ENCODE measurements around the gene PTPRG. TPM values are rescaled to one million over a fixed set of nuclear protein-coding genes. Genes with fewer than 3 reads are reported as not detected.

The PTPRG gene
- total RNA-seq, 2 experiments from 2014 or later = 0.24 to 0.37 TPM

GRCh38 chr3:62090519-62090918 is 529.1 kb downstream of the PTPRG start:
- Mint-ChIP-seq H3K27ac (no peak overlapping the region), H3K9me3 (no peaks in the 10 kb centered on the region)
- intact Hi-C loops (cut with micrococcal nuclease) = no loop called here

GRCh38 chr3:62093025-62093424 is 531.7 kb downstream of the PTPRG start:
- DNase-seq = no peak
- H3K36me3 Mint-ChIP-seq (ENCODE audit: low read depth) = no peaks in the 10 kb centered on the region
- intact Hi-C loops (cut with micrococcal nuclease) = no loop called here
- H3K9me3 Mint-ChIP-seq = no peaks in the 10 kb centered on the region
- no peak overlapping the region for H3K27ac Mint-ChIP-seq
- CTCF ChIA-PET = no interaction called here
- no peaks in the 10 kb centered on the region for H3K4me1 Mint-ChIP-seq (ENCODE audit: low read depth)
- no peak overlapping the region for H3K4me3 Mint-ChIP-seq
- H3K27me3 Mint-ChIP-seq (ENCODE audit: low read depth) = no peaks in the 10 kb centered on the region

More at GRCh38 chr3:62090519-62090918, 529.1 kb downstream of the PTPRG start:
- CTCF ChIA-PET = no interaction called here
- Mint-ChIP-seq H3K27me3 (ENCODE audit: low read depth) (no peaks in the 10 kb centered on the region), H3K4me3 (no peak overlapping the region), H3K4me1 (ENCODE audit: low read depth) (no peaks in the 10 kb centered on the region), H3K36me3 (ENCODE audit: low read depth) (no peaks in the 10 kb centered on the region)
- DNase-seq = no peak

GRCh38 chr3:62094461-62094860 is 533.1 kb downstream of the PTPRG start:
- no peaks in the 10 kb centered on the region for H3K4me1 Mint-ChIP-seq (ENCODE audit: low read depth)
- no peaks in the 10 kb centered on the region for H3K36me3 Mint-ChIP-seq (ENCODE audit: low read depth)
- H3K27ac Mint-ChIP-seq = no peak overlapping the region
- no peak for DNase-seq
- H3K4me3 Mint-ChIP-seq = no peak overlapping the region
- H3K27me3 Mint-ChIP-seq (ENCODE audit: low read depth) = no peaks in the 10 kb centered on the region
- no peaks in the 10 kb centered on the region for H3K9me3 Mint-ChIP-seq
- CTCF ChIA-PET = no interaction called here
- intact Hi-C loops (cut with micrococcal nuclease) = no loop called here

- CTCF ChIA-PET = no interaction called here
- no peak overlapping the region for H3K27ac Mint-ChIP-seq
- intact Hi-C loops (cut with micrococcal nuclease) = no loop called here
- DNase-seq = no peak
- H3K9me3 Mint-ChIP-seq = no peaks in the 10 kb centered on the region
- H3K36me3 Mint-ChIP-seq (ENCODE audit: low read depth) = no peaks in the 10 kb centered on the region
- H3K27me3 Mint-ChIP-seq (ENCODE audit: low read depth) = no peaks in the 10 kb centered on the region
- H3K4me3 Mint-ChIP-seq = no peak overlapping the region
- no peaks in the 10 kb centered on the region for H3K4me1 Mint-ChIP-seq (ENCODE audit: low read depth)
These were observed 533.7 kb downstream of the PTPRG start for GRCh38 chr3:62095080-62095479.

- Mint-ChIP-seq H3K4me1 (ENCODE audit: low read depth) (no peaks in the 10 kb centered on the region), H3K9me3 (no peaks in the 10 kb centered on the region), H3K36me3 (ENCODE audit: low read depth) (no peaks in the 10 kb centered on the region), H3K4me3 (no peak overlapping the region), H3K27me3 (ENCODE audit: low read depth) (no peaks in the 10 kb centered on the region), H3K27ac (no peak overlapping the region)
- DNase-seq = no peak
- intact Hi-C loops (cut with micrococcal nuclease) = no loop called here
- CTCF ChIA-PET = no interaction called here
These were observed 534.4 kb downstream of the PTPRG start for GRCh38 chr3:62095756-62096155.

GRCh38 chr3:62096521-62096920 is 535.1 kb downstream of the PTPRG start:
- intact Hi-C loops (cut with micrococcal nuclease) = no loop called here
- Mint-ChIP-seq H3K4me1 (ENCODE audit: low read depth) (no peaks in the 10 kb centered on the region), H3K27me3 (ENCODE audit: low read depth) (no peaks in the 10 kb centered on the region), H3K36me3 (ENCODE audit: low read depth) (no peaks in the 10 kb centered on the region), H3K4me3 (no peak overlapping the region), H3K9me3 (no peaks in the 10 kb centered on the region), H3K27ac (no peak overlapping the region)
- CTCF ChIA-PET = no interaction called here
- DNase-seq = no peak

- intact Hi-C loops (cut with micrococcal nuclease) = no loop called here
- DNase-seq = no peak
- CTCF ChIA-PET = no interaction called here
- no peak overlapping the region for H3K4me3 Mint-ChIP-seq
- H3K4me1 Mint-ChIP-seq (ENCODE audit: low read depth) = no peaks in the 10 kb centered on the region
- H3K27ac Mint-ChIP-seq = no peak overlapping the region
- no peaks in the 10 kb centered on the region for H3K9me3 Mint-ChIP-seq
- no peaks in the 10 kb centered on the region for H3K27me3 Mint-ChIP-seq (ENCODE audit: low read depth)
- no peaks in the 10 kb centered on the region for H3K36me3 Mint-ChIP-seq (ENCODE audit: low read depth)
These were observed 535.8 kb downstream of the PTPRG start for GRCh38 chr3:62097121-62097520.

- no peak for DNase-seq
- H3K36me3 Mint-ChIP-seq (ENCODE audit: low read depth) = no peaks in the 10 kb centered on the region
- H3K4me3 Mint-ChIP-seq = no peak overlapping the region
- H3K4me1 Mint-ChIP-seq (ENCODE audit: low read depth) = no peaks in the 10 kb centered on the region
- H3K27ac Mint-ChIP-seq = no peak overlapping the region
- CTCF ChIA-PET = no interaction called here
- intact Hi-C loops (cut with micrococcal nuclease) = no loop called here
- no peaks in the 10 kb centered on the region for H3K9me3 Mint-ChIP-seq
- H3K27me3 Mint-ChIP-seq (ENCODE audit: low read depth) = no peaks in the 10 kb centered on the region
These were observed 537.4 kb downstream of the PTPRG start for GRCh38 chr3:62098646-62099365.

- Mint-ChIP-seq H3K9me3 (no peaks in the 10 kb centered on the region), H3K27ac (no peak overlapping the region), H3K4me1 (ENCODE audit: low read depth) (no peaks in the 10 kb centered on the region), H3K4me3 (no peak overlapping the region), H3K36me3 (ENCODE audit: low read depth) (no peaks in the 10 kb centered on the region), H3K27me3 (ENCODE audit: low read depth) (no peaks in the 10 kb centered on the region)
- CTCF ChIA-PET = no interaction called here
- intact Hi-C loops (cut with micrococcal nuclease) = no loop called here
- DNase-seq = no peak
These were observed 539.1 kb downstream of the PTPRG start for GRCh38 chr3:62100282-62100989.

- Mint-ChIP-seq H3K27ac (no peak overlapping the region), H3K4me1 (ENCODE audit: low read depth) (no peaks in the 10 kb centered on the region), H3K36me3 (ENCODE audit: low read depth) (no peaks in the 10 kb centered on the region), H3K4me3 (no peak overlapping the region), H3K9me3 (no peaks in the 10 kb centered on the region), H3K27me3 (ENCODE audit: low read depth) (no peaks in the 10 kb centered on the region)
- CTCF ChIA-PET = no interaction called here
- no peak for DNase-seq
- intact Hi-C loops (cut with micrococcal nuclease) = no loop called here
These were observed 540.1 kb downstream of the PTPRG start for GRCh38 chr3:62101488-62101887.

- Mint-ChIP-seq H3K4me1 (ENCODE audit: low read depth) (no peaks in the 10 kb centered on the region), H3K27ac (no peak overlapping the region), H3K4me3 (no peak overlapping the region), H3K27me3 (ENCODE audit: low read depth) (no peaks in the 10 kb centered on the region), H3K9me3 (no peaks in the 10 kb centered on the region), H3K36me3 (ENCODE audit: low read depth) (no peaks in the 10 kb centered on the region)
- CTCF ChIA-PET = no interaction called here
- intact Hi-C loops (cut with micrococcal nuclease) = no loop called here
- no peak for DNase-seq
These were observed 542.2 kb downstream of the PTPRG start for GRCh38 chr3:62103531-62103930.

- DNase-seq = peak; percentile 5
- intact Hi-C loops (cut with micrococcal nuclease) = no loop called here
- no peak overlapping the region for H3K27ac Mint-ChIP-seq
- H3K36me3 Mint-ChIP-seq (ENCODE audit: low read depth) = no peaks in the 10 kb centered on the region
- peaks cover 3% of the 10 kb centered on the region for H3K9me3 Mint-ChIP-seq
- H3K27me3 Mint-ChIP-seq (ENCODE audit: low read depth) = peaks cover 3% of the 10 kb centered on the region
- H3K4me3 Mint-ChIP-seq = no peak overlapping the region
- no peaks in the 10 kb centered on the region for H3K4me1 Mint-ChIP-seq (ENCODE audit: low read depth)
- CTCF ChIA-PET = interaction anchor here (1.2 kb wide), 1 partner anchor 22 kb away, joined by 3 read pairs; no protein-coding TSS in a partner anchor
These were observed 548.2 kb downstream of the PTPRG start for GRCh38 chr3:62109534-62109933.
